ENCODE measurements around the gene SPRR2E. TPM values are rescaled to one million over a fixed set of nuclear protein-coding genes. Genes with fewer than 3 reads are reported as not detected.

The SPRR2E gene
- total RNA-seq, 3 donors from 2014 or later (not counting 1 experiment from before 2014, with no cell fraction given), result not detected

- H3K27ac ChIP-seq (ENCODE audit: low read length), result no peak overlapping the region
- no peak for TF ChIP-seq CTCF (IDR thresholded peaks at IDR 0.05)
- no peak overlapping the region for H3K4me3 ChIP-seq (ENCODE audit: low read length)
- H3K9me3 ChIP-seq (ENCODE audit: control insufficient read depth, insufficient read depth, low read length), result no peaks in the 10 kb centered on the region
- peaks cover 18 to 63% of the 10 kb centered on the region in 2 donors for H3K27me3 Mint-ChIP-seq (ENCODE audit: low read depth in 2 of 2)
- WGBS (ENCODE audit: insufficient coverage), result 96% methylated on average over 2 of the region's 2 CpGs
- H3K27me3 ChIP-seq (ENCODE audit: control insufficient read depth, insufficient read depth, low read length), result no peaks in the 10 kb centered on the region
- no peaks in the 10 kb centered on the region for H3K4me1 ChIP-seq (ENCODE audit: control insufficient read depth, insufficient read depth, low read length)
- DNase-seq, result no peak
- no peaks in the 10 kb centered on the region for H3K36me3 Mint-ChIP-seq
- intact Hi-C loops (cut with micrococcal nuclease), result no loop called here
- H3K27ac Mint-ChIP-seq, result no peak overlapping the region
- no peaks in the 10 kb centered on the region for H3K36me3 ChIP-seq (ENCODE audit: control insufficient read depth, insufficient read depth, low read length)
- H3K4me1 Mint-ChIP-seq, result no peaks in the 10 kb centered on the region
- H3K9me3 Mint-ChIP-seq, result no peaks in the 10 kb centered on the region
- peak in 1 of 3 donors; percentile 32 for ATAC-seq
- H3K4me3 Mint-ChIP-seq, result no peak overlapping the region
Observed at GRCh38 chr1:153049211-153049610, 45.1 kb downstream of the SPRR2E start.

Other genes starting within 250 kb of the SPRR2E start
- not detected for gene LCE7A, start 234.5 kb downstream of the SPRR2E start, total RNA-seq
- not detected for gene SMCP, start 216.2 kb downstream of the SPRR2E start, total RNA-seq
- not detected for gene IVL, start 186.0 kb downstream of the SPRR2E start, total RNA-seq
- not detected for gene SPRR5, start 147.3 kb downstream of the SPRR2E start, total RNA-seq
- not detected for gene SPRR4, start 123.9 kb downstream of the SPRR2E start, total RNA-seq
- gene SPRR1A, start 110.4 kb downstream of the SPRR2E start, total RNA-seq, result not detected
- gene SPRR3, start 92.8 kb downstream of the SPRR2E start, total RNA-seq, result not detected
- gene SPRR1B, start 63.3 kb downstream of the SPRR2E start, total RNA-seq, result not detected
- gene SPRR2D, start 53.4 kb downstream of the SPRR2E start, total RNA-seq, result not detected
- gene SPRR2A, start 37.0 kb downstream of the SPRR2E start, total RNA-seq, result not detected
- not detected for gene SPRR2B, start 22.9 kb downstream of the SPRR2E start, total RNA-seq
- gene SPRR2F, start 19.0 kb upstream of the SPRR2E start, total RNA-seq, result not detected
- not detected for gene SPRR2G, start 56.4 kb upstream of the SPRR2E start, total RNA-seq
- not detected for gene LELP1, start 108.9 kb upstream of the SPRR2E start, total RNA-seq
- not detected for gene PRR9, start 123.1 kb upstream of the SPRR2E start, total RNA-seq
- gene LORICRIN, start 165.2 kb upstream of the SPRR2E start, total RNA-seq, result not detected
- gene PGLYRP3, start 218.4 kb upstream of the SPRR2E start, total RNA-seq, result not detected

All from natural killer cell (primary cell).